Panc1 (cell line): ENCODE results near the gene KCTD5.

Experiments
- POLR2AphosphoS5 ChIP-seq: IDR thresholded peaks from 2 replicates; pipeline ENCODE4 v1.6.1; 2012; ENCODE audit warnings: mild to moderate bottlenecking, low read depth, low read length, moderate library complexity
- SIN3A ChIP-seq: IDR thresholded peaks from 2 replicates; pipeline ENCODE4 v1.6.1; 2012; ENCODE audit warnings: low read depth, mild to moderate bottlenecking, low read length, moderate library complexity, borderline replicate concordance; ENCODE audit not compliant: insufficient read depth
- TF ChIP-seq, protein P1 (sequence below): fragments of 450-650 bp; IDR thresholded peaks from 2 replicates; pipeline ENCODE4 v1.5.1; 2017; ENCODE audit warnings: mild to moderate bottlenecking

GRCh38 chr16:2698965-2699750, 16.8 kb downstream of the KCTD5 start:
- TF ChIP-seq, protein P1, sequence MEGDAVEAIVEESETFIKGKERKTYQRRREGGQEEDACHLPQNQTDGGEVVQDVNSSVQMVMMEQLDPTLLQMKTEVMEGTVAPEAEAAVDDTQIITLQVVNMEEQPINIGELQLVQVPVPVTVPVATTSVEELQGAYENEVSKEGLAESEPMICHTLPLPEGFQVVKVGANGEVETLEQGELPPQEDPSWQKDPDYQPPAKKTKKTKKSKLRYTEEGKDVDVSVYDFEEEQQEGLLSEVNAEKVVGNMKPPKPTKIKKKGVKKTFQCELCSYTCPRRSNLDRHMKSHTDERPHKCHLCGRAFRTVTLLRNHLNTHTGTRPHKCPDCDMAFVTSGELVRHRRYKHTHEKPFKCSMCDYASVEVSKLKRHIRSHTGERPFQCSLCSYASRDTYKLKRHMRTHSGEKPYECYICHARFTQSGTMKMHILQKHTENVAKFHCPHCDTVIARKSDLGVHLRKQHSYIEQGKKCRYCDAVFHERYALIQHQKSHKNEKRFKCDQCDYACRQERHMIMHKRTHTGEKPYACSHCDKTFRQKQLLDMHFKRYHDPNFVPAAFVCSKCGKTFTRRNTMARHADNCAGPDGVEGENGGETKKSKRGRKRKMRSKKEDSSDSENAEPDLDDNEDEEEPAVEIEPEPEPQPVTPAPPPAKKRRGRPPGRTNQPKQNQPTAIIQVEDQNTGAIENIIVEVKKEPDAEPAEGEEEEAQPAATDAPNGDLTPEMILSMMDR, result no peak
- TF ChIP-seq SIN3A (no peak), POLR2AphosphoS5 (no peak)
